ENCODE data around the gene PRDM13.
"Not testable (repeated sequence)": the region's sequence is repeated elsewhere in the genome, so short reads cannot be mapped to it uniquely, and the experiment has no call there.

Gene PRDM13

GRCh38 chr6:99603421-99604165 is 3.0 kb upstream of the PRDM13 start:
- no peak for DNase-seq (ENCODE audit: low read depth)

- DNase-seq (ENCODE audit: low read depth), result no peak
Observed at GRCh38 chr6:99604166-99605073, 2.2 kb upstream of the PRDM13 start.

- DNase-seq (ENCODE audit: low read depth), result no peak
Observed at GRCh38 chr6:99605074-99605734, 1.4 kb upstream of the PRDM13 start.

- no peak for DNase-seq (ENCODE audit: low read depth)
Observed at GRCh38 chr6:99605911-99606655, 550 bp upstream of the PRDM13 start.

GRCh38 chr6:99607416-99608036 is 893 bp downstream of the PRDM13 start:
- no peak for DNase-seq (ENCODE audit: low read depth)

GRCh38 chr6:99608059-99608885 is 1.6 kb downstream of the PRDM13 start:
- DNase-seq (ENCODE audit: low read depth), result no peak

- DNase-seq (ENCODE audit: low read depth), result no peak
Observed at GRCh38 chr6:99608886-99609482, 2.4 kb downstream of the PRDM13 start.

- DNase-seq (ENCODE audit: low read depth), result no peak
Observed at GRCh38 chr6:99609905-99610489, 3.4 kb downstream of the PRDM13 start.

- DNase-seq (ENCODE audit: low read depth), result no peak
Observed at GRCh38 chr6:99611148-99611547, 4.5 kb downstream of the PRDM13 start.

GRCh38 chr6:99612551-99613408 is 6.1 kb downstream of the PRDM13 start:
- DNase-seq (ENCODE audit: low read depth), result no peak

GRCh38 chr6:99613409-99613704 is 6.7 kb downstream of the PRDM13 start:
- DNase-seq (ENCODE audit: low read depth), result no peak

- DNase-seq (ENCODE audit: low read depth), result no peak
Observed at GRCh38 chr6:99613705-99614429, 7.2 kb downstream of the PRDM13 start.

- no peak for DNase-seq (ENCODE audit: low read depth)
Observed at GRCh38 chr6:99614430-99615186, 8.0 kb downstream of the PRDM13 start.

- DNase-seq (ENCODE audit: low read depth), result no peak
Observed at GRCh38 chr6:99617131-99617530, 10.5 kb downstream of the PRDM13 start.

GRCh38 chr6:99618649-99619408 is 12.2 kb downstream of the PRDM13 start:
- no peak for DNase-seq (ENCODE audit: low read depth)

GRCh38 chr6:99619409-99619762 is 12.8 kb downstream of the PRDM13 start:
- no peak for DNase-seq (ENCODE audit: low read depth)

GRCh38 chr6:99622044-99622443 is 15.4 kb downstream of the PRDM13 start:
- DNase-seq (ENCODE audit: low read depth), result not testable (repeated sequence)
